Mucosa of stomach (tissue), 1 donor: ENCODE results near the gene GALNS.
"Not testable (repeated sequence)": the region's sequence is repeated elsewhere in the genome, so short reads cannot be mapped to it uniquely, and the experiment has no call there.

Source experiments
- H3K27me3 ChIP-seq: one replicate; pipeline ENCODE4 v1.7.0; 2013; ENCODE audit warnings: mild to moderate bottlenecking, low read length; ENCODE audit not compliant: control insufficient read depth, insufficient read depth
- H3K36me3 ChIP-seq: one replicate; pipeline ENCODE4 v1.7.0; 2013; ENCODE audit warnings: low read length; ENCODE audit not compliant: control insufficient read depth, insufficient read depth
- H3K4me1 ChIP-seq: one replicate; pipeline ENCODE4 v1.7.0; 2013; ENCODE audit warnings: mild to moderate bottlenecking, low read length; ENCODE audit not compliant: control insufficient read depth, insufficient read depth
- H3K4me3 ChIP-seq: one replicate; pipeline ENCODE4 v1.7.0; 2013; ENCODE audit warnings: low read length
- H3K9ac ChIP-seq: one replicate; pipeline ENCODE4 v1.7.0; 2013; ENCODE audit warnings: mild to moderate bottlenecking, low read length, moderate library complexity
- H3K9me3 ChIP-seq: one replicate; pipeline ENCODE4 v1.7.0; 2013; ENCODE audit warnings: mild to moderate bottlenecking, low read length, moderate library complexity; ENCODE audit not compliant: control insufficient read depth
- donor health status: Pancreatic carcinoma.

The GALNS gene

DNA sequence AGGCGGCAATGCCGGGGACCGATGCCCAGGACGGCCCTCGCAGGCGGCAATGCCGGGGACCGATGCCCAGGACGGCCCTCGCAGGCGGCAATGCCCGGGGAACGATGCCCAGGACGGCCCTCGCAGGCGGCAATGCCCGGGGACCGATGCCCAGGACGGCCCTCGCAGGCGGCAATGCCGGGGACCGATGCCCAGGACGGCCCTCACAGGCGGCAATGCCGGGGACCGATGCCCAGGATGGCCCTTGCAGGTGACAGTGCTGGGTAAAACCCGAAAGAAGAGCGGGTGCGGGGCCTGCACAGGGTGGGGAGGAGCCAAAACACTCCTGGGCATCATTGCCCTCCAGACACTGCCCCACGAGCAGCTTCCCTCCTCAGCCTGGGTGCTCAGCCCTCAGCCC, 33.1 kb downstream of the GALNS start:
- H3K4me1 ChIP-seq: peaks cover 10% of the 10 kb centered on the region
- not testable (repeated sequence) for H3K9me3 ChIP-seq, H3K27me3 ChIP-seq, H3K36me3 ChIP-seq, H3K9ac ChIP-seq, H3K4me3 ChIP-seq

DNA sequence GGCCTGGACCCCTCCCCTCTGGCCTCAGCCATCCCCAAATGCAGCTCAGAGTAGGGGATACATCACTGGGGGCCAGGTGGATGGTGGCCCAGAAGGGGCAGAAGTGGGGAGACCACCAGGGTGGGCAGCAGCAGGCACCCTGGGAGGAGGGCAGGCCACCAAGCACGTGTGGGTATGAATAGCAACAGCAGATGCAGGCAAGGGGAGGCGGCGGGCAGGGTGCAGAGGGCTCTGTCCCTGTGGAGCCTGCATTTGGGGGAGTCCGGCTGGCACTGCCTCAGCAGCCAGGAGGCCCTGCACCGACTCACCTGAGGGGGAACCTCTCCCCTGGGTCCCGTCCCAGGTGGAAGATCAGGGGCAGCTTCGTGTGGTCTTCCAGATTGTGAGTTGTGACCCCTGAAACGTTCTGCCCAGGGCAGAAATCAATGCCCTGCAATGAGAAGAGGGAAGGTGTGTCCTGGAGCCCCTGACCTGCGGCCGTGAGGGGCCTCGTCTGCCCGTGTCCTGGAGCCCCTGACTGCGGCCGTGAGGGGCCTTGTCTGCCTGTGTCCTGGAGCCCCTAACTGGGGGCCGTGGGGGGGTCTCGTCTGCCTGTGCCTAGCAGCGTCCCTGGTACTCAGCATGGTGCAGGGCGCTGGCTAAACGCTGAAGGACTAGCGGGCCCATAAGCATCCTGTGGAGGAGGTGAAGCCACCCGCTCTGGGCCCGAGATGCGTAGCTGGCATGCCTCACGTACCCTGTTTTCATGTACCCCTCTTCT, 34.3 kb downstream of the GALNS start:
- H3K27me3 ChIP-seq: no peaks in the 10 kb centered on the region
- no peaks in the 10 kb centered on the region for H3K36me3 ChIP-seq
- no peak overlapping the region for H3K4me3 ChIP-seq
- H3K9me3 ChIP-seq: no peaks in the 10 kb centered on the region
- H3K4me1 ChIP-seq: peaks cover 10% of the 10 kb centered on the region
- H3K9ac ChIP-seq: no peak overlapping the region

DNA sequence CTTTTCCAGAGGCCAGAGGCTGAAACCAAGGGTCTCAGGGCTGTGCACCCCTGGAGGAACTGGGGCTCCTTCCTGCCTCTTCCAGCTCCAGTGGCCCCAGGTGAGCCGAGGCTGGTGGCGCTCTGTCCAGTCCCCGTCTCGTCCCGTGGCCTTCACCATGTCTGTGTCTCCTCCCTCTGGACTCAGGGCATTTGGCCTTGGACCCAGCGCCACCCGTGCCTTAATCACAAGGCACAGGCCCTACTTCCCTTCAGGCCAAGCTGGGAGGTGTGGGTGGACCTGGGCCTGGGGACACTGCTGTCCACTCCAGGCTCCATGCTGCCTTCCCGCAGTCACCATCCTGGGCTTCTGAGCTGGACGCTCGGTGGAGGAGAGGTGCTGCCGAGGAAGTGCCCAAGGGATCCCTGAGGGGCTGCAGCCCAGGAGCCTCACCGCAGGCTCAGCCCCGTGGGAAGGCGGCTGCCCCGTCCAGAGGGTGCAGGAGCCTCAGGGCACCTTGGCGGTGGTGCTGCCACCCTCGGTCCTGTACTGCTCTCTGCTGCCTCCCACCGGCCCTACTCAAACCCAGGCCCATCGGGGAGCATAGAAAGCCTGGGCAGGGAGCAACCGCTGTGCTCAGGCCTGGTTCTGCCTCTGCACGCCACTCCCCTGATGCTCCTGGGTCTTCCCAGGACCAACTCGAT, 35.4 kb downstream of the GALNS start:
- no peaks in the 10 kb centered on the region for H3K36me3 ChIP-seq
- no peaks in the 10 kb centered on the region for H3K27me3 ChIP-seq
- H3K4me3 ChIP-seq: no peak overlapping the region
- H3K9me3 ChIP-seq: no peaks in the 10 kb centered on the region
- H3K9ac ChIP-seq: no peak overlapping the region
- H3K4me1 ChIP-seq: peaks cover 5% of the 10 kb centered on the region

DNA sequence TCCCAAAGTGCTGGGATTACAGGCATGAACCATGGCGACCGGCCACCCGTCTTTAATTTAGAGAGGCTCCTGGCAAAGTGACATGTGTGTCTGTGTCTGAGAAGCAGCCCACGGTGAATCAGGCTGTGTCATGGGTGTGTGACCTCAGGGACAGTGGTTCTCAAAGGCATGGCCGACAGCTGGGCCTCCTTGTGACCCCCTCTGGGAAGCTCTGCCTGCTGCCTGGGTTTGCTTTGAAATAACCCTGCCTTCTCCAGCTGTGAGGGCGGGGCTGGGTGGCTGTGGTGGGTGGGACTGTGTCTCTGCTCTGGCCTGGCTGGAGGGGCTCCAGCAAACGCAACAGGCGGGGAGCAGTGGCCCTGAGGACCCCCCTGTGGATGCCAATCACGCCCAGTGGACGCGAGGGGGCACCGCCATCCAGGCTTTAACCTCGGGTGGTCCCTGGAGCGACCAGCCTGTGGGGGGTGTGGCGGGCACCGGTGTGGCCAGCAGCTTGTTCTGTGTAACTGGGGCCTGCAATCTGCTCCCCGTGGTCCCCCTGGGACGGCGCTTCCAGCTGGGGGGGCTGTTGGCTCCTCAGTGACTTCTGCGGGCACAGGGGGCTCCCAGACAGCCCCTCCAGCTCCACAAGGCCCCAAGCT, 36.2 kb downstream of the GALNS start:
- no peak overlapping the region for H3K4me3 ChIP-seq
- no peak overlapping the region for H3K9ac ChIP-seq
- H3K4me1 ChIP-seq: peaks cover 5% of the 10 kb centered on the region
- no peaks in the 10 kb centered on the region for H3K36me3 ChIP-seq
- H3K27me3 ChIP-seq: no peaks in the 10 kb centered on the region
- H3K9me3 ChIP-seq: no peaks in the 10 kb centered on the region

DNA sequence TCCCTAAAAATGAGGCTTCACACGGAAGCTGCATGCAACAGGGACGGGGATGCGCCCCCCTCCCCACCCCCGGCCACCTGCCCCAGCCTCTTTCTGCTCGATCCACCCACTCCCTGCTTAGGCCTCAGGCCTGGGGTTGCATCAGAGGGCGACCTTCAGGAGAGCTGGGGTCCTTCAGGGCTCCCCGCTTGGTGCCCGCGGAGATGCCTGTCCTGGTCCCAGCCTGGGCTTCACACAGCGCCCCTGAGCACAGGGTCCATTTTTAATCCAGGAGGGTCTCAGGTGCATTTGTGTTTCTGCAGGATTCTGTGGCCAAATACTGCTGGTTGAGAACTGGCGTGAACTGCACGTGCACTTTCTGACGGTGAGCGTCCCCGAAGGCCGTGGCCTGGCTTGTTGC, 37.6 kb downstream of the GALNS start:
- H3K4me3 ChIP-seq: no peak overlapping the region
- peaks cover 5% of the 10 kb centered on the region for H3K4me1 ChIP-seq
- H3K27me3 ChIP-seq: no peaks in the 10 kb centered on the region
- no peaks in the 10 kb centered on the region for H3K36me3 ChIP-seq
- no peaks in the 10 kb centered on the region for H3K9me3 ChIP-seq
- no peak overlapping the region for H3K9ac ChIP-seq

DNA sequence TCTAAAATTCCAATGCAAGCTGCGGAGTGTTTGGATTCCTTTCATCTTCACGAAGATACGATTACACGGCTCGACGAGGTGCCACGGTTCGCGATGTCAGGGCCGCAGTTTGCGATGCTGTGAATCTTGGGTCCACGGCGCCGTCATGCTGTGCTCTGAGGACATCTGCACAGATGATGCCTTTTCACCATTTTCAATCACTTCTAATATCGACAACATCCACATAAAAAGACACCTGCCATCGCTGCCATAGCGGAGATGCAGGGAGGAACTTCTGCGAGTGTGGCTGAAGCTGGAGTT, 38.2 kb downstream of the GALNS start:
- H3K27me3 ChIP-seq: no peaks in the 10 kb centered on the region
- H3K36me3 ChIP-seq: no peaks in the 10 kb centered on the region
- no peak overlapping the region for H3K4me3 ChIP-seq
- no peak overlapping the region for H3K9ac ChIP-seq
- H3K4me1 ChIP-seq: peaks cover 5% of the 10 kb centered on the region
- H3K9me3 ChIP-seq: no peaks in the 10 kb centered on the region

DNA sequence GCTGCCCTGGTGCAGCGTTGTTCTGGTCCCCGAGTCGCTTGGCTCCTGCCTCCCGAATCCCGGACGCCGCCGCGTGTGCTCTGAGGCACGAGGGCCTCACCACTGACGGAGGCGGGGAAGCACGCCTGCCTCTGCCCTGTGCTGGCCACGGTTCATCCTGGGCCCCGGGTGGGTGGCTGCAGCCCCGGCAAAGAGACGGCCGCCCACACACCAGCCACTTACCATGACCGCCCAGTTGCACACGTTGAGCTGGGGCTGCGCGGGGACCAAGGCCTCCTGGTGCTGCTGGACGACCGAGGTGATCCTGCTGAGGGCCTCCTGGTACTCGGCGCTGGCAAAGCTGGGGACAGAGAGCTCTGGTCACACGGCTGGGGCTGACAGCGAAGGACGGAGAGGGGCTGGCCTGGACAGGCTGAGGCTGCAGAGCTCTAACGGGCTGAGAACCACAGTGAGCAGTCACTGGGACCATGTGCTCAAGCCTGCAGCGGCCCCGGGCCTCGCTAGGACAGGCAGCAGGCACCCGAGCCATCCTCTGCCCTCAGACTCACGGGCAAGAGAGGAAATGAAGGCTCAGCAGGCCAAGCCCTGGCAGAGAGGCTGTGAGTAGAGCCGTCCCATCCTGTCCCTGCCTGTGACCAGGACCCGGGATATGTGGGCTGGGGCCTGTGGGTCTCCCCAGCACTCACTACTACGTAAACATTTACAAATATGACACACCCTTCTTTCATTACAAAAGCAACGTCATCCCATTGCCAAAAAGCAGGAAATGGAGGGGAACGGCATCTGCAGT, 38.8 kb downstream of the GALNS start:
- Histone ChIP-seq H3K9ac (no peak overlapping the region), H3K4me3 (no peak overlapping the region), H3K4me1 (peaks cover 9% of the 10 kb centered on the region), H3K36me3 (no peaks in the 10 kb centered on the region), H3K27me3 (no peaks in the 10 kb centered on the region), H3K9me3 (no peaks in the 10 kb centered on the region)

DNA sequence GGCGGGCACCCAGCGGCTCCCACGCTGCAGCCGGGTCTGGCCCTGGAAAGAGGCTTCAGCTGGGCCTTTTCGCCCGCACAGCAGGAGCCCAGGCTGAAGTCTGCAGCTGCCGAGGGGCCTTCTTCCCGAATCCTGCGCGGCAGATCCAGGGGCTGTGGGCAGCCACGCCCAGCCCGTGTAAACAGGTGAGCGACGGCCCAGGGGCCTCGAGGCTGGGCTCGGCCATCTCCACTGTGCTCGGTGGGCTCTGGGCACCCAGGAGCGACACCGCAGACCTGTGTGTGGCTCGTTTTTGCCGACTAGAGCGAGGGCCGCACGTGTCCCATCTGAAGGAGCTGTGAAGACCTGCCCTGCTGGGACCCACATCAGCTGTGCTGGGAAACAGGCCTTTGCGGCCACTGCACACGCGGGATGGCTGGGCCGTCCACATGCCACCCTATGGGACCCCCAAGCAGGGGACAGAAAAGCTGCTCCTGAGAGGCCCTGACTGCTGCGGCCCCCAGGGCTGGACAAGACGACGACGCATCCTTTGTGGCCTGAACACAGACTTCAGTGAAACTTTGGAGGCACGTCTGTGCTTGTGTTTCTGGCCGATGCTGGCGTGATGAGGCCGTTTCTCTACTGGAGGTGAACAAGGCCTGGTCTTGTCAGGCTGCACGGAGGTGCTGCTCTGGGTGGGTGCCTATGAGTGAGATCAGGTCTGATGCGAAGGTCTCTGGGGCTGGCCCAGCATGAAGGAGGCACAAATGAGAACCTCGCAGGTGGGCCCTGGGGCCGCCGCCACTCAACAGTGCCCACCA, 39.8 kb downstream of the GALNS start:
- Histone ChIP-seq H3K4me1 (peaks cover 16% of the 10 kb centered on the region), H3K9ac (no peak overlapping the region), H3K9me3 (no peaks in the 10 kb centered on the region), H3K36me3 (no peaks in the 10 kb centered on the region), H3K27me3 (no peaks in the 10 kb centered on the region), H3K4me3 (no peak overlapping the region)

DNA sequence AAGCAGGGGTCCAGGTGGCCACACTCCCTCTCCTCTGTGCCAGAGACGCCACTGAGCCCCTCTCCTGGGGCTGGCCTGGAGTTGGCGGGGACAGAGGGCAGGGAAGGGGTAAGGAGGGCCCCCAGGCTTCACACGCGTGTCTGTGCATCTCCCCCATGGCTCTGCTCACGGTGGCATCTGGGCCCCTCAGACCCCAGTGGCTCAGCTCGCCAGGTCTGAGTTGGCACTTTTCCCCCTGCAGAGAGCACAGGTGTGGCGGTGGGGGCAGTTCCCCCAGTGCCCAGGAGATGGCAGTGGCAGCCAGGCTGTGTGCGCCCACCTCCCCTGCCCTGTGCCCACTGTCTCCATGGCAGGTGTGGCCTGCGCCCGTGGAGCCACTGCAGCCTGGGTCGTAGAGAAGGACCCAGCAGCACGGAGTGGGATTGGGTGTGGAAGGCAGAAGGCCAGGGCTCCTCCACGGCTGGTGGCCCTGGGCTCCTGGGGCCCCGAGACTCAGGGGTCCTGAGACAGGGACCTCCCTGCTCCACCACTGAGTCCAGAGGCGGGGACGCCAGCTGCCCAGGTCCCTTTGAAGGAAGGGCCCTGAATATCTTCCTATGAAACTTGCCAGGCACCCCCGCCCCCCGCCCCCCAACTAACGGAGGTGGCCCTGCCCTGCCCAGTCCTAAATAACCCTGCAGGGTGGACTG, 40.7 kb downstream of the GALNS start:
- no peaks in the 10 kb centered on the region for H3K27me3 ChIP-seq
- no peaks in the 10 kb centered on the region for H3K9me3 ChIP-seq
- no peaks in the 10 kb centered on the region for H3K36me3 ChIP-seq
- no peak overlapping the region for H3K4me3 ChIP-seq
- H3K9ac ChIP-seq: no peak overlapping the region
- H3K4me1 ChIP-seq: peaks cover 17% of the 10 kb centered on the region

DNA sequence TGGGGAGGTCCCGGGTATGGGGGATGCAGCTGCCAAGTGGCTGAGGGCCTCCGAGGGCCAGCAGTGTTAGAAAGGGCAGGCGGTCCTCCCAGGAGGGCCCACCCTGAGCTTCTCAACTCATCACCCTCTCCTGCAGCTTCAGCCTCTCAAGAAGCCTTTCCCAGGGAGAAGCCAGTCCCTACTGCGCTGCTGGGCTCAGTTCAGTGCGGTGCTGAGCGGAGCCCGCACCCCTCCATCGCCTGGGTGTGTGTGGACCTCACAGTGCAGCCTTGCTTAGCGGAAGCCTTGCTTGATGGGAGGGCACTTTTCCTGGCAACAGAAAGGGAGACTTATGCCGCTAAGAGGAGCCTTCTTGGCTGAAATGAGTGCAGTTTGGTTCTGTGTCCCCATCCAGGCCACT, 41.5 kb downstream of the GALNS start:
- H3K27me3 ChIP-seq: no peaks in the 10 kb centered on the region
- H3K9ac ChIP-seq: no peak overlapping the region
- H3K4me1 ChIP-seq: peaks cover 25% of the 10 kb centered on the region
- H3K36me3 ChIP-seq: no peaks in the 10 kb centered on the region
- H3K9me3 ChIP-seq: no peaks in the 10 kb centered on the region
- no peak overlapping the region for H3K4me3 ChIP-seq

DNA sequence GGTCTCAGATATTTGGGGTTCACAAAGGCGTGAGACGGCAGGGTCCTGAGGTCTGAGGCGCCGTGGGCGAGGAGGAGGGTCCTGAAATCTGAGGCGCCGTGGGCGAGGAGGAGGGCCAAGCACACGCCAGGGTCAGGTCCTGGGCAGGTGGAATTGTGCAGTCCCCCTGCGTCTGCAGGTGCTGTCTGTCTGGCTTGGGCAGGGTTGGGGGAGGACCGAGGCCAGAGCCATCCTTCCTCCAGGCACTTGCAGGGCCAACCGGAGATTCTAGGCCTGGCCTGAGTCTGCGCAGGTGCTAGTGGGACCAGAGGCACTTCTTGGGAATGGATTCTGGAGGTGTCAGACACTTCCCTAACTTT, 42.6 kb downstream of the GALNS start:
- Histone ChIP-seq H3K27me3 (no peaks in the 10 kb centered on the region), H3K9ac (no peak overlapping the region), H3K36me3 (no peaks in the 10 kb centered on the region), H3K9me3 (no peaks in the 10 kb centered on the region), H3K4me3 (no peak overlapping the region), H3K4me1 (peaks cover 32% of the 10 kb centered on the region)
